ENCODE data around the gene ERCC5.
A peak's percentile ranks its signal among the peaks of the same experiment; 100 is the strongest.

The ERCC5 gene

GRCh38 chr13:102901056-102901455, 55.2 kb downstream of the ERCC5 start:
- DNase-seq (no peak), ATAC-seq (no peak)
- Mint-ChIP-seq H3K27me3 (no peaks in the 10 kb centered on the region), H3K9me3 (no peaks in the 10 kb centered on the region), H3K4me3 (no peak overlapping the region), H3K27ac (no peak overlapping the region), H3K4me1 (no peaks in the 10 kb centered on the region)

- no peak for DNase-seq
- no peaks in the 10 kb centered on the region for H3K9me3 Mint-ChIP-seq
- H3K4me3 Mint-ChIP-seq: no peak overlapping the region
- no peaks in the 10 kb centered on the region for H3K4me1 Mint-ChIP-seq
- no peaks in the 10 kb centered on the region for H3K27me3 Mint-ChIP-seq
- ATAC-seq: no peak
- no peak overlapping the region for H3K27ac Mint-ChIP-seq
Measured at GRCh38 chr13:102901615-102902305, 55.9 kb downstream of the ERCC5 start.

- DNase-seq: no peak
- Mint-ChIP-seq H3K9me3 (no peaks in the 10 kb centered on the region), H3K4me1 (no peaks in the 10 kb centered on the region), H3K27ac (no peak overlapping the region), H3K4me3 (no peak overlapping the region), H3K27me3 (peaks cover 3% of the 10 kb centered on the region)
- ATAC-seq: no peak
Measured at GRCh38 chr13:102902789-102903347, 57.0 kb downstream of the ERCC5 start.

GRCh38 chr13:102903659-102904407, 58.0 kb downstream of the ERCC5 start:
- ATAC-seq: no peak
- Mint-ChIP-seq H3K27ac (no peak overlapping the region), H3K4me1 (no peaks in the 10 kb centered on the region), H3K4me3 (no peak overlapping the region), H3K27me3 (peaks cover 7% of the 10 kb centered on the region), H3K9me3 (no peaks in the 10 kb centered on the region)
- DNase-seq: no peak

GRCh38 chr13:102904408-102904862, 58.6 kb downstream of the ERCC5 start:
- peaks cover 7% of the 10 kb centered on the region for H3K27me3 Mint-ChIP-seq
- DNase-seq: no peak
- H3K4me1 Mint-ChIP-seq: no peaks in the 10 kb centered on the region
- ATAC-seq: no peak
- H3K9me3 Mint-ChIP-seq: no peaks in the 10 kb centered on the region
- H3K4me3 Mint-ChIP-seq: no peak overlapping the region
- no peak overlapping the region for H3K27ac Mint-ChIP-seq

GRCh38 chr13:102905905-102906771, 60.3 kb downstream of the ERCC5 start:
- Mint-ChIP-seq H3K27me3 (peaks cover 13% of the 10 kb centered on the region), H3K4me3 (no peak overlapping the region), H3K9me3 (no peaks in the 10 kb centered on the region), H3K27ac (no peak overlapping the region), H3K4me1 (no peaks in the 10 kb centered on the region)
- DNase-seq: no peak
- ATAC-seq: no peak

GRCh38 chr13:102907016-102907756, 61.4 kb downstream of the ERCC5 start:
- no peak overlapping the region for H3K27ac Mint-ChIP-seq
- ATAC-seq: peak; percentile 37
- no peaks in the 10 kb centered on the region for H3K4me1 Mint-ChIP-seq
- no peaks in the 10 kb centered on the region for H3K9me3 Mint-ChIP-seq
- peaks cover 13% of the 10 kb centered on the region for H3K27me3 Mint-ChIP-seq
- no peak for DNase-seq
- no peak overlapping the region for H3K4me3 Mint-ChIP-seq

GRCh38 chr13:102907886-102908515, 62.2 kb downstream of the ERCC5 start:
- H3K4me1 Mint-ChIP-seq: no peaks in the 10 kb centered on the region
- no peak overlapping the region for H3K27ac Mint-ChIP-seq
- DNase-seq: no peak
- peaks cover 13% of the 10 kb centered on the region for H3K27me3 Mint-ChIP-seq
- ATAC-seq: no peak
- no peaks in the 10 kb centered on the region for H3K9me3 Mint-ChIP-seq
- H3K4me3 Mint-ChIP-seq: no peak overlapping the region

- no peaks in the 10 kb centered on the region for H3K9me3 Mint-ChIP-seq
- H3K27ac Mint-ChIP-seq: no peak overlapping the region
- DNase-seq (no peak), ATAC-seq (no peak)
- no peak overlapping the region for H3K4me3 Mint-ChIP-seq
- H3K27me3 Mint-ChIP-seq: peaks cover 29% of the 10 kb centered on the region
- H3K4me1 Mint-ChIP-seq: no peaks in the 10 kb centered on the region
Measured at GRCh38 chr13:102909971-102910370, 64.1 kb downstream of the ERCC5 start.

GRCh38 chr13:102911336-102911735, 65.5 kb downstream of the ERCC5 start:
- no peaks in the 10 kb centered on the region for H3K4me1 Mint-ChIP-seq
- H3K27ac Mint-ChIP-seq: no peak overlapping the region
- DNase-seq (no peak), ATAC-seq (no peak)
- peaks cover 31% of the 10 kb centered on the region for H3K27me3 Mint-ChIP-seq
- H3K4me3 Mint-ChIP-seq: no peak overlapping the region
- H3K9me3 Mint-ChIP-seq: no peaks in the 10 kb centered on the region

- no peak overlapping the region for H3K4me3 Mint-ChIP-seq
- H3K9me3 Mint-ChIP-seq: no peaks in the 10 kb centered on the region
- no peak for DNase-seq
- no peak overlapping the region for H3K27ac Mint-ChIP-seq
- H3K4me1 Mint-ChIP-seq: no peaks in the 10 kb centered on the region
- H3K27me3 Mint-ChIP-seq: peaks cover 44% of the 10 kb centered on the region
- ATAC-seq: no peak
Measured at GRCh38 chr13:102912599-102912998, 66.8 kb downstream of the ERCC5 start.

- no peaks in the 10 kb centered on the region for H3K9me3 Mint-ChIP-seq
- no peak overlapping the region for H3K4me3 Mint-ChIP-seq
- no peak for DNase-seq
- H3K27me3 Mint-ChIP-seq: peaks cover 37% of the 10 kb centered on the region
- H3K27ac Mint-ChIP-seq: peak overlapping the region in 1 of 2 donors; percentile 40
- no peak for ATAC-seq
- H3K4me1 Mint-ChIP-seq: no peaks in the 10 kb centered on the region
Measured at GRCh38 chr13:102913914-102914313, 68.1 kb downstream of the ERCC5 start.

- H3K4me3 Mint-ChIP-seq: no peak overlapping the region
Measured at GRCh38 chr13:102914339-102914930, 68.6 kb downstream of the ERCC5 start.

GRCh38 chr13:102915393-102915930, 69.6 kb downstream of the ERCC5 start:
- H3K27me3 Mint-ChIP-seq: peaks cover 39% of the 10 kb centered on the region
- DNase-seq (no peak), ATAC-seq (no peak)

More at GRCh38 chr13:102914339-102914930, 68.6 kb downstream of the ERCC5 start:
- no peak for ATAC-seq
- Mint-ChIP-seq H3K4me1 (no peaks in the 10 kb centered on the region), H3K9me3 (no peaks in the 10 kb centered on the region), H3K27me3 (peaks cover 37% of the 10 kb centered on the region), H3K27ac (no peak overlapping the region)
- no peak for DNase-seq

More at GRCh38 chr13:102915393-102915930, 69.6 kb downstream of the ERCC5 start:
- H3K4me1 Mint-ChIP-seq: no peaks in the 10 kb centered on the region
- no peaks in the 10 kb centered on the region for H3K9me3 Mint-ChIP-seq
- no peak overlapping the region for H3K27ac Mint-ChIP-seq
- no peak overlapping the region for H3K4me3 Mint-ChIP-seq
